ENCODE measurements around the gene BARX1.
"Not testable (repeated sequence)": the region's sequence is repeated elsewhere in the genome, so short reads cannot be mapped to it uniquely, and the experiment has no call there.

The BARX1 gene

GRCh38 chr9:93955111-93955980, at the start of gene BARX1:
TSS of gene BARX1 (minus strand) at chr9:93955355. CDS start at chr9:93955146, 209 bp downstream.
- no peak for DNase-seq (ENCODE audit: low read depth)

GRCh38 chr9:94002316-94003140, 47.4 kb upstream of the BARX1 start:
- DNase-seq (ENCODE audit: low read depth): no peak

- DNase-seq (ENCODE audit: low read depth): no peak
These were observed 41.7 kb upstream of the BARX1 start for GRCh38 chr9:93996863-93997262.

GRCh38 chr9:93996367-93996766, 41.2 kb upstream of the BARX1 start:
- no peak for DNase-seq (ENCODE audit: low read depth)

- no peak for DNase-seq (ENCODE audit: low read depth)
These were observed 39.4 kb upstream of the BARX1 start for GRCh38 chr9:93994545-93994944.

GRCh38 chr9:93994132-93994531, 39.0 kb upstream of the BARX1 start:
- no peak for DNase-seq (ENCODE audit: low read depth)

- DNase-seq (ENCODE audit: low read depth): no peak
These were observed 37.7 kb upstream of the BARX1 start for GRCh38 chr9:93992830-93993229.

GRCh38 chr9:93990448-93990847, 35.3 kb upstream of the BARX1 start:
- no peak for DNase-seq (ENCODE audit: low read depth)

- DNase-seq (ENCODE audit: low read depth): no peak
These were observed 32.9 kb upstream of the BARX1 start for GRCh38 chr9:93988056-93988455.

GRCh38 chr9:93984860-93985259, 29.7 kb upstream of the BARX1 start:
- DNase-seq (ENCODE audit: low read depth): no peak

- DNase-seq (ENCODE audit: low read depth): no peak
These were observed 28.7 kb upstream of the BARX1 start for GRCh38 chr9:93983875-93984274.

GRCh38 chr9:93979721-93980120, 24.6 kb upstream of the BARX1 start:
- DNase-seq (ENCODE audit: low read depth): no peak

- no peak for DNase-seq (ENCODE audit: low read depth)
These were observed 23.4 kb upstream of the BARX1 start for GRCh38 chr9:93978551-93978950.

- DNase-seq (ENCODE audit: low read depth): no peak
These were observed 21.8 kb upstream of the BARX1 start for GRCh38 chr9:93976973-93977372.

GRCh38 chr9:93976081-93976480, 20.9 kb upstream of the BARX1 start:
- no peak for DNase-seq (ENCODE audit: low read depth)

GRCh38 chr9:93975262-93975661, 20.1 kb upstream of the BARX1 start:
- DNase-seq (ENCODE audit: low read depth): no peak

GRCh38 chr9:93974151-93974550, 19.0 kb upstream of the BARX1 start:
- DNase-seq (ENCODE audit: low read depth): no peak

GRCh38 chr9:93972655-93973054, 17.5 kb upstream of the BARX1 start:
- DNase-seq (ENCODE audit: low read depth): not testable (repeated sequence)

- no peak for DNase-seq (ENCODE audit: low read depth)
These were observed 14.1 kb upstream of the BARX1 start for GRCh38 chr9:93969328-93969661.

GRCh38 chr9:93968451-93969327, 13.5 kb upstream of the BARX1 start:
- DNase-seq (ENCODE audit: low read depth): no peak

GRCh38 chr9:93967020-93967803, 12.1 kb upstream of the BARX1 start:
- no peak for DNase-seq (ENCODE audit: low read depth)

All from stimulated activated CD8-positive, alpha-beta memory T cell treated with anti-CD3 and anti-CD28 coated beads, Interleukin-15, amount 100 ng/mL, for 24 hours (primary cell).